ENCODE data around the gene VAMP5.

The VAMP5 gene

GRCh38 chr2:85540133-85540648 lies 44.0 kb upstream of the VAMP5 start:
- Histone ChIP-seq H3K4me1 (ENCODE audit: low read length) (peaks cover 18% of the 10 kb centered on the region), H4K20me1 (ENCODE audit: insufficient read depth, low read length) (peaks cover 36% of the 10 kb centered on the region), H3K36me3 (replicated peaks; ENCODE audit: insufficient read depth, low read length) (peaks cover 30% of the 10 kb centered on the region), H3F3A (ENCODE audit: insufficient read depth, low read length) (peaks cover 46% of the 10 kb centered on the region), H3K27ac (ENCODE audit: low read length) (peak overlapping the region; percentile 96; the same call in 1 of the 2 replicates), H3K4me2 (ENCODE audit: low read depth, low read length) (peak overlapping the region; percentile 94), H3K9me3 (replicated peaks; ENCODE audit: insufficient read depth, low read length) (no peaks in the 10 kb centered on the region), H3K9ac (ENCODE audit: low read length) (peak overlapping the region; percentile 96), H3K4me3 (ENCODE audit: low read length) (peak overlapping the region; percentile 99), H3K79me2 (ENCODE audit: low read length) (peaks cover 55% of the 10 kb centered on the region), H3K27me3 (replicated peaks; ENCODE audit: insufficient read depth, low read length) (no peaks in the 10 kb centered on the region), H2AFZ (ENCODE audit: low read length) (no peak overlapping the region), H3K9me2 (replicated peaks; ENCODE audit: insufficient read depth, low read length) (no peaks in the 10 kb centered on the region)
- no peak for TF ChIP-seq CTCF (IDR thresholded peaks at IDR 0.05; ENCODE audit: low read length)
- TF ChIP-seq EZH2phosphoT487 (IDR thresholded peaks at IDR 0.05; ENCODE audit: low read length) = no peak
- TF ChIP-seq EZH2 (optimal IDR thresholded peaks at IDR 0.05; ENCODE audit: low read depth, low read length) = no peak
- no peak for DNase-seq

GRCh38 chr2:85541262-85541661 lies 43.0 kb upstream of the VAMP5 start:
- Histone ChIP-seq H3K9me2 (replicated peaks; ENCODE audit: insufficient read depth, low read length) (no peaks in the 10 kb centered on the region), H3K9ac (ENCODE audit: low read length) (peak overlapping the region; percentile 96; the same call in 1 of the 2 replicates), H3K4me1 (ENCODE audit: low read length) (peaks cover 18% of the 10 kb centered on the region), H3K4me3 (ENCODE audit: low read length) (peak overlapping the region; percentile 99), H3K9me3 (replicated peaks; ENCODE audit: insufficient read depth, low read length) (no peaks in the 10 kb centered on the region), H3K27ac (ENCODE audit: low read length) (no peak overlapping the region), H3K4me2 (ENCODE audit: low read depth, low read length) (peak overlapping the region; percentile 94), H3K27me3 (replicated peaks; ENCODE audit: insufficient read depth, low read length) (no peaks in the 10 kb centered on the region), H3F3A (ENCODE audit: insufficient read depth, low read length) (peaks cover 57% of the 10 kb centered on the region), H2AFZ (ENCODE audit: low read length) (no peak overlapping the region), H3K79me2 (ENCODE audit: low read length) (peaks cover 55% of the 10 kb centered on the region), H4K20me1 (ENCODE audit: insufficient read depth, low read length) (peaks cover 39% of the 10 kb centered on the region), H3K36me3 (replicated peaks; ENCODE audit: insufficient read depth, low read length) (peaks cover 30% of the 10 kb centered on the region)
- no peak for TF ChIP-seq EZH2 (optimal IDR thresholded peaks at IDR 0.05; ENCODE audit: low read depth, low read length)
- no peak for TF ChIP-seq CTCF (IDR thresholded peaks at IDR 0.05; ENCODE audit: low read length)
- no peak for TF ChIP-seq EZH2phosphoT487 (IDR thresholded peaks at IDR 0.05; ENCODE audit: low read length)
- DNase-seq = no peak

DNA sequence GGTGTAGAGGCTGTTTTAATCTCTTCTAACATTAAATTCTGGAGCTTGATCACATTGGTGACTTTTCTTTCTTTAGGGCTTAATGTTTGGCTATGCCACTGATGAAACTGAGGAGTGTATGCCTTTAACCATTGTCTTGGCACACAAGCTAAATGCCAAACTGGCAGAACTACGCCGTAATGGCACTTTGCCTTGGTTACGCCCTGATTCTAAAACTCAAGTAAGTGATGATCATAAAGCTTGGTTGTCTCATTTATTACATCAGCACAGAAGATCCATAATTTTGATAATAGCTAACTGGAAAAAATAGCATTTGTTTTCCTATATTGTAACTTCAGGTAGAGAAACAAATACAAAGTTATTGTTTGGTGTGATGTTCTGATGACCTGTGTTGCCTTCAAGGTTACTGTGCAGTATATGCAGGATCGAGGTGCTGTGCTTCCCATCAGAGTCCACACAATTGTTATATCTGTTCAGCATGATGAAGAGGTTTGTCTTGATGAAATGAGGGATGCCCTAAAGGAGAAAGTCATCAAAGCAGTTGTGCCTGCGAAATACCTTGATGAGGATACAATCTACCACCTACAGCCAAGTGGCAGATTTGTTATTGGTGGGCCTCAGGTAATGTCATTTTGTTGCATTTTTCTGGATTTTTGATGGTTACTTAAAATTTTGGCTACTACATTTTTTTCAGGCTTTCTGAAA lies 42.3 kb upstream of the VAMP5 start:
- no peak overlapping the region for H3K4me3 ChIP-seq (ENCODE audit: low read length)

More for the DNA sequence above, 42.3 kb upstream of the VAMP5 start:
- H3K4me2 ChIP-seq (ENCODE audit: low read depth, low read length) = peak overlapping the region; percentile 94; the same call in 1 of the 2 replicates
- no peaks in the 10 kb centered on the region for H3K9me3 ChIP-seq (replicated peaks; ENCODE audit: insufficient read depth, low read length)
- H3K79me2 ChIP-seq (ENCODE audit: low read length) = peaks cover 55% of the 10 kb centered on the region
- H3K9ac ChIP-seq (ENCODE audit: low read length) = no peak overlapping the region; the same call in 1 of the 2 replicates
- H3K27me3 ChIP-seq (replicated peaks; ENCODE audit: insufficient read depth, low read length) = no peaks in the 10 kb centered on the region
- no peaks in the 10 kb centered on the region for H3K9me2 ChIP-seq (replicated peaks; ENCODE audit: insufficient read depth, low read length)
- H3K27ac ChIP-seq (ENCODE audit: low read length) = no peak overlapping the region
- H2AFZ ChIP-seq (ENCODE audit: low read length) = no peak overlapping the region
- H3K36me3 ChIP-seq (replicated peaks; ENCODE audit: insufficient read depth, low read length) = peaks cover 30% of the 10 kb centered on the region
- H3K4me1 ChIP-seq (ENCODE audit: low read length) = peaks cover 18% of the 10 kb centered on the region
- no peak for TF ChIP-seq EZH2 (optimal IDR thresholded peaks at IDR 0.05; ENCODE audit: low read depth, low read length)
- TF ChIP-seq CTCF (IDR thresholded peaks at IDR 0.05; ENCODE audit: low read length) = no peak
- TF ChIP-seq EZH2phosphoT487 (IDR thresholded peaks at IDR 0.05; ENCODE audit: low read length) = no peak
- no peak for DNase-seq
- H4K20me1 ChIP-seq (ENCODE audit: insufficient read depth, low read length) = peaks cover 39% of the 10 kb centered on the region
- peaks cover 63% of the 10 kb centered on the region for H3F3A ChIP-seq (ENCODE audit: insufficient read depth, low read length)

Data from MM.1S (cell line).